Thymus (tissue), 14 donors: ENCODE results near the gene C22orf31. TPM values are rescaled to one million over a fixed set of nuclear protein-coding genes. Genes with fewer than 3 reads are reported as not detected.

Experiments used
- DNase-seq, 9 donors: peaks; one replicate each; pipeline ENCODE4 v3.0.0-alpha.2; 2013; ENCODE audit warnings: low spot score in 9 of 9, low read depth in 6 of 9, missing footprints in 1 of 9
- H3K27ac ChIP-seq, 2 donors: one replicate each; pipeline ENCODE4 v1.5.1; 2013; ENCODE audit warnings: control low read depth in 1 of 2, low read depth in 1 of 2, low read length in 1 of 2, mild to moderate bottlenecking in 1 of 2, moderate library complexity in 1 of 2
- H3K27me3 ChIP-seq, 2 donors: one replicate each; pipeline ENCODE4 v1.5.1; 2013; ENCODE audit warnings: low read length in 1 of 2; ENCODE audit not compliant: control insufficient read depth in 2 of 2, insufficient read depth in 1 of 2
- H3K36me3 ChIP-seq, 2 donors: one replicate each; pipeline ENCODE4 v1.5.1; 2013; ENCODE audit warnings: low read length in 1 of 2, mild to moderate bottlenecking in 1 of 2, moderate library complexity in 1 of 2; ENCODE audit not compliant: control insufficient read depth in 2 of 2, insufficient read depth in 2 of 2
- H3K4me1 ChIP-seq, 2 donors: one replicate each; pipeline ENCODE4 v1.5.1; 2013; ENCODE audit warnings: low read length in 2 of 2; ENCODE audit not compliant: control insufficient read depth in 2 of 2, insufficient read depth in 2 of 2
- H3K4me3 ChIP-seq, 2 donors: one replicate each; pipeline ENCODE4 v1.5.1; 2013; ENCODE audit warnings: low read length in 2 of 2, control low read depth in 1 of 2, mild to moderate bottlenecking in 1 of 2
- H3K9me3 ChIP-seq, 2 donors: one replicate each; pipeline ENCODE4 v1.5.1; 2013; ENCODE audit warnings: low read length in 1 of 2, mild to moderate bottlenecking in 1 of 2; ENCODE audit not compliant: control insufficient read depth in 2 of 2, insufficient read depth in 1 of 2
- WGBS: extraction: QIAGEN DNeasy Blood & Tissue Kit; methylation state at CpG from one replicate; pipeline ENCODE4 v1.1.7; 2013; 5-methylcytosine and 5-hydroxymethylcytosine counted together
- long read RNA-seq, 10 donors: transcript quantifications; one replicate each; lab custom pipeline, GENCODE V29; 2026
- polyA plus RNA-seq: library from polyadenylated mRNA; stranded (reverse); fragments of 200-250 nt; gene quantifications from one replicate; pipeline ENCODE4 v1.2.3, GENCODE V29; 2013
- total RNA-seq: library from RNA; stranded (reverse); fragments of 120-200 nt; gene quantifications from one replicate; pipeline ENCODE4 v1.2.4, GENCODE V29; 2013
- donor health status: healthy.

C22orf31 gene
- total RNA-seq: 1.7 TPM
- polyA plus RNA-seq: 0.80 TPM
- long read RNA-seq, donor 1: 0 reads
- long read RNA-seq, donor 2: 0 reads
- long read RNA-seq, donor 3: 0 reads
- long read RNA-seq, donor 4: 0 reads
- long read RNA-seq, donor 5: 0 reads
- long read RNA-seq, donor 6: 0 reads
- long read RNA-seq, donor 7: 0 reads
- long read RNA-seq, donor 8: 0 reads
- long read RNA-seq, donor 9: 0 reads
- long read RNA-seq, donor 10: 0 reads

- no peak within 1 kb of the TSS for H3K27ac ChIP-seq
- H3K27me3 ChIP-seq: peaks cover 0 to 25% of the 10 kb centered on the region in 2 donors
- peaks cover 4 to 10% of the 10 kb centered on the region in 2 donors for H3K4me1 ChIP-seq
- no peak within 1 kb of the TSS for H3K4me3 ChIP-seq
- H3K9me3 ChIP-seq: no peaks in the 10 kb centered on the region
- WGBS: 48% methylated on average over 2 of the region's 2 CpGs
- H3K36me3 ChIP-seq: no peaks in the 10 kb centered on the region
- DNase-seq: no peak
Measured at GRCh38 chr22:29061773-29062172, at the start of gene C22orf31. TSS of gene C22orf31 (minus strand) at chr22:29061831. CDS start at chr22:29061792, 39 bp downstream.

- DNase-seq: no peak
- Histone ChIP-seq H3K4me1 (no peaks in the 10 kb centered on the region), H3K36me3 (peaks cover 3% of the 10 kb centered on the region in 2 donors), H3K9me3 (no peaks in the 10 kb centered on the region), H3K4me3 (no peak overlapping the region), H3K27me3 (no peaks in the 10 kb centered on the region), H3K27ac (no peak overlapping the region)
- WGBS: 100% methylated on average over 3 of the region's 3 CpGs
Measured at GRCh38 chr22:29110946-29111345, 49.3 kb upstream of the C22orf31 start.

GRCh38 chr22:29109822-29110221 lies 48.2 kb upstream of the C22orf31 start:
- H3K4me3 ChIP-seq: no peak overlapping the region
- WGBS: 96% methylated on average over 4 of the region's 4 CpGs
- DNase-seq: no peak

GRCh38 chr22:29108137-29108536 lies 46.5 kb upstream of the C22orf31 start:
- no peak for DNase-seq
- no peak overlapping the region for H3K4me3 ChIP-seq
- H3K27me3 ChIP-seq: no peaks in the 10 kb centered on the region
- H3K4me1 ChIP-seq: no peaks in the 10 kb centered on the region
- H3K27ac ChIP-seq: no peak overlapping the region
- whole genome bisulfite sequencing: 98% methylated on average over 5 of the region's 5 CpGs
- H3K9me3 ChIP-seq: no peaks in the 10 kb centered on the region
- H3K36me3 ChIP-seq: peaks cover 3% of the 10 kb centered on the region in 2 donors

More at GRCh38 chr22:29109822-29110221, 48.2 kb upstream of the C22orf31 start:
- H3K36me3 ChIP-seq: peaks cover 3% of the 10 kb centered on the region in 2 donors
- no peak overlapping the region for H3K27ac ChIP-seq
- no peaks in the 10 kb centered on the region for H3K4me1 ChIP-seq
- no peaks in the 10 kb centered on the region for H3K27me3 ChIP-seq
- no peaks in the 10 kb centered on the region for H3K9me3 ChIP-seq

GRCh38 chr22:29106839-29107238 lies 45.2 kb upstream of the C22orf31 start:
- 63% methylated on average over 4 of the region's 4 CpGs for WGBS
- H3K9me3 ChIP-seq: no peaks in the 10 kb centered on the region
- H3K4me1 ChIP-seq: no peaks in the 10 kb centered on the region
- no peak overlapping the region for H3K27ac ChIP-seq
- H3K36me3 ChIP-seq: peaks cover 3 to 9% of the 10 kb centered on the region in 2 donors
- no peak for DNase-seq
- H3K4me3 ChIP-seq: no peak overlapping the region
- no peaks in the 10 kb centered on the region for H3K27me3 ChIP-seq

DNA sequence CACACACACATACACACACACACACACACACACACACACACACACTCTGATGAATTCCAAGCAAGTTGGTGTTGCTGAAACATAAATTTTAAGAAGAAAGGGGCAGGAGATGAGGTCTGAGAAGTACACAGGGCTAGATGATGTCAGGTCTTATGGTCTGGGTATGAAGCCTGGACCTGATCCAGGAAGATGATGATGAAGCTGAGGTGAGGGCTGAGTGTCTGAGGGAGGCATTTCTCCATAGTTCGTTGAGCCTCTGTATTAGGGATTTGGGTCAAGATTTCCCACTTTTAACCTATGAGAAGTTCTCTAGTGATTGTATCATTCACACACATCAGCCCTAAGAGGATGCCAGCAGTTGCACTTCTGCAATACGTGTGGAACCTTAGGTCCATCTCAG lies 43.8 kb upstream of the C22orf31 start:
- Histone ChIP-seq H3K36me3 (peaks cover 7 to 13% of the 10 kb centered on the region in 2 donors), H3K27me3 (no peaks in the 10 kb centered on the region), H3K9me3 (no peaks in the 10 kb centered on the region), H3K4me1 (no peaks in the 10 kb centered on the region), H3K27ac (no peak overlapping the region), H3K4me3 (no peak overlapping the region)
- 93% methylated on average over 2 of the region's 2 CpGs for WGBS
- no peak for DNase-seq

GRCh38 chr22:29103121-29103520 lies 41.5 kb upstream of the C22orf31 start:
- H3K27me3 ChIP-seq: no peaks in the 10 kb centered on the region
- WGBS: 98% methylated on average over 1 of the region's 1 CpG
- no peak overlapping the region for H3K27ac ChIP-seq
- peaks cover 12 to 14% of the 10 kb centered on the region in 2 donors for H3K36me3 ChIP-seq
- no peaks in the 10 kb centered on the region for H3K4me1 ChIP-seq
- no peak overlapping the region for H3K4me3 ChIP-seq
- no peaks in the 10 kb centered on the region for H3K9me3 ChIP-seq
- DNase-seq: no peak

- 94% methylated on average over 2 of the region's 2 CpGs for WGBS
- no peak overlapping the region for H3K4me3 ChIP-seq
- no peaks in the 10 kb centered on the region for H3K9me3 ChIP-seq
- H3K27me3 ChIP-seq: no peaks in the 10 kb centered on the region
- DNase-seq: no peak
- no peak overlapping the region for H3K27ac ChIP-seq
- H3K36me3 ChIP-seq: peaks cover 12 to 14% of the 10 kb centered on the region in 2 donors
- no peaks in the 10 kb centered on the region for H3K4me1 ChIP-seq
Measured at GRCh38 chr22:29102300-29102699, 40.7 kb upstream of the C22orf31 start.

GRCh38 chr22:29098296-29098695 lies 36.7 kb upstream of the C22orf31 start:
- Histone ChIP-seq H3K4me3 (no peak overlapping the region), H3K4me1 (peaks cover 0 to 2% of the 10 kb centered on the region in 2 donors), H3K27ac (no peak overlapping the region), H3K9me3 (no peaks in the 10 kb centered on the region), H3K27me3 (no peaks in the 10 kb centered on the region), H3K36me3 (peaks cover 25 to 26% of the 10 kb centered on the region in 2 donors)
- WGBS: over 99% methylated on average over 2 of the region's 2 CpGs
- DNase-seq: no peak
